K562 (cell line): Measurements from ENCODE around the gene ADGRE1. TPM values are rescaled to one million over a fixed set of nuclear protein-coding genes. Genes with fewer than 3 reads are reported as not detected.

Experiments
- ATAC-seq: fragments of 200-7000 bp; cut with Tn5 transposase; 3 replicates; pipeline ENCODE4 v1.9.1; 2020; ENCODE audit warnings: moderate library complexity
- BruUV-seq: library from RNA; stranded (reverse); fragments of 400-500 nt; replicated peaks from 2 replicates; lab custom pipeline; 2021; lab: Mats Ljungman, UMichigan
- CTCF ChIA-PET: fragments of 300-600 bp; formaldehyde crosslinking; extraction: SDS; loops from one replicate; lab custom pipeline; 2021; ENCODE audit warnings: low intra/inter-chr PET ratio; lab: Yijun Ruan, JAX
- POLR2A ChIA-PET: fragments of 300-600, 350-650 bp; sonication (Branson Sonifier 250); formaldehyde crosslinking; extraction: SDS; loops from one replicate; lab custom pipeline; 2021; ENCODE audit warnings: antibody characterized with exemption, inconsistent platforms; lab: Yijun Ruan, JAX
- DNase-seq, 4 experiments: peaks; one replicate each; pipeline versions ENCODE4 v3.0.0 to v3.0.0-alpha.2; 2011 to 2018; ENCODE audit warnings: low spot score in 3 of 4, mixed read lengths in 3 of 4; ENCODE audit errors: extremely low read depth in 1 of 4
- FAIRE-seq: peaks from 2 replicates; lab custom pipeline; 2011; peaks lifted over from hg19 to GRCh38; lab: Jason Lieb, UNC
- H2AFZ ChIP-seq: 2 replicates; pipeline ENCODE4 v1.6.0; 2011; ENCODE audit warnings: low read depth, low read length, control low read depth, inconsistent platforms
- H3K27ac ChIP-seq: fragments of 200-600 bp; 3 replicates; pipeline ENCODE4 v1.8.0; 2011; ENCODE audit warnings: low read depth, mild to moderate bottlenecking, control low read depth, inconsistent platforms, low read length, moderate library complexity, mixed read lengths; ENCODE audit errors: extremely low read depth
- H3K27me3 ChIP-seq, 2 experiments: fragments of 300-600 bp in 1 of 2; 2 replicates in 1 of 2; 3 replicates in 1 of 2; pipeline versions ENCODE4 v1.6.0 to v1.8.0; 2011; ENCODE audit warnings: inconsistent platforms in 2 of 2, low read length in 2 of 2, mild to moderate bottlenecking in 1 of 2, mixed read lengths in 1 of 2, moderate library complexity in 1 of 2; ENCODE audit not compliant: control insufficient read depth in 2 of 2, insufficient read depth in 2 of 2
- H3K36me3 ChIP-seq: fragments of 300-600 bp; 3 replicates; pipeline ENCODE4 v1.8.0; 2011; ENCODE audit warnings: mild to moderate bottlenecking, low read length, inconsistent platforms; ENCODE audit not compliant: control insufficient read depth, insufficient read depth
- H3K4me1 ChIP-seq, 2 experiments: fragments of 200-600 bp in 1 of 2; replicated peaks in 1 of 2; 2 replicates in 1 of 2; 3 replicates in 1 of 2; pipeline versions ENCODE4 v1.5.1 to v1.8.0; 2011; ENCODE audit warnings: inconsistent platforms in 2 of 2, low read length in 2 of 2, mild to moderate bottlenecking in 1 of 2, mixed read lengths in 1 of 2, moderate library complexity in 1 of 2; ENCODE audit not compliant: control insufficient read depth in 2 of 2, insufficient read depth in 2 of 2
- H3K4me2 ChIP-seq: 2 replicates; pipeline ENCODE4 v1.6.1; 2011; ENCODE audit warnings: low read length, control low read depth, inconsistent platforms, mixed read lengths; ENCODE audit not compliant: insufficient read depth
- H3K4me3 ChIP-seq: fragments of 200-600 bp; sonication (generic), shearing (Covaris generic); 2 replicates; pipeline ENCODE4 v1.5.1; 2016; ENCODE audit warnings: control low read depth, inconsistent platforms
- H3K79me2 ChIP-seq: fragments of 200-600 bp; 3 replicates; pipeline ENCODE4 v1.8.0; 2011; ENCODE audit warnings: low read length, inconsistent platforms; ENCODE audit not compliant: control insufficient read depth, insufficient read depth
- H3K9ac ChIP-seq, 2 experiments: 2 replicates each; pipeline versions ENCODE4 v1.6.0 to v1.6.1; 2011; ENCODE audit warnings: low read depth in 2 of 2, low read length in 2 of 2, control low read depth in 1 of 2, inconsistent platforms in 1 of 2, mild to moderate bottlenecking in 1 of 2, mixed read lengths in 1 of 2; ENCODE audit not compliant: insufficient read depth in 1 of 2
- H3K9me1 ChIP-seq: one replicate; pipeline ENCODE4 v1.6.0; 2011; ENCODE audit warnings: inconsistent platforms, mild to moderate bottlenecking, low read length, moderate library complexity; ENCODE audit not compliant: control insufficient read depth, insufficient read depth
- H3K9me3 ChIP-seq: replicated peaks from 2 replicates; pipeline ENCODE4 v1.5.1; 2011; ENCODE audit warnings: low read depth, low read length, inconsistent platforms; ENCODE audit not compliant: control insufficient read depth, insufficient read depth
- H4K20me1 ChIP-seq: replicated peaks from 2 replicates; pipeline ENCODE4 v1.6.1; 2011; ENCODE audit warnings: low read length, inconsistent platforms, mixed read lengths; ENCODE audit not compliant: control insufficient read depth, insufficient read depth
- BMI1 ChIP-seq: fragments of 150-350 bp; IDR thresholded peaks from 2 replicates; pipeline ENCODE4 v1.6.1; 2014; ENCODE audit warnings: low read length
- ETV1 ChIP-seq: fragments of 450-650 bp; conservative IDR thresholded peaks from 2 replicates; pipeline ENCODE4 v1.6.1; 2016; ENCODE audit warnings: missing genetic modification characterization, control low read depth, low read depth, missing compliant biosample characterization
- KDM1A ChIP-seq, 2 experiments: fragments of 450-650 bp; IDR thresholded peaks; 2 replicates each; pipeline ENCODE4 v1.6.1; 2016; ENCODE audit warnings: mild to moderate bottlenecking in 2 of 2
- THAP12 ChIP-seq: fragments of 250-450 bp; sonication (Bioruptor Pico); IDR thresholded peaks from 2 replicates; pipeline ENCODE4 v1.9.0; 2021; ENCODE audit warnings: mild to moderate bottlenecking, inconsistent platforms
- ZNF316 ChIP-seq: fragments of 450-650 bp; IDR thresholded peaks from 2 replicates; pipeline ENCODE4 v1.6.1; 2016
- ZNF75A ChIP-seq: fragments of 450-650 bp; formaldehyde crosslinking; IDR thresholded peaks from 2 replicates; pipeline ENCODE4 v1.4.0; 2020; ENCODE audit warnings: mild to moderate bottlenecking
- WGBS: fragments of 100-300 bp; shearing (Covaris generic); methylation state at CpG from one replicate; pipeline ENCODE4 v1.1.6; 2016; ENCODE audit warnings: low coverage, mixed read lengths; ENCODE audit not compliant: insufficient coverage; ENCODE audit errors: missing lambda C conversion rate; 5-methylcytosine and 5-hydroxymethylcytosine counted together
- in situ Hi-C: fragments of 300-500 bp; cut with MboI; formaldehyde crosslinking; loops from 4 replicates; pipeline ENCODE4 v1.15.0; 2018; ENCODE audit warnings: inconsistent platforms, mixed read lengths
- intact Hi-C: fragments of 100-400 bp; cut with micrococcal nuclease; formaldehyde crosslinking; loops from 2 replicates; pipeline ENCODE4 v1.14.2; 2022
- polyA plus RNA-seq, 8 experiments: library from polyadenylated mRNA; depleted of rRNA in 4 of 8; stranded (reverse) in 5 of 8; unstranded in 3 of 8; fragments of >200 nt; fragmentation: Nextera tagmentation in 2 of 8; fragmentation: Illumina TruSeq in 1 of 8; extraction: Ambion mirVana in 2 of 8; extraction: Trizol in 1 of 8; gene quantifications; 2 replicates each; pipeline versions ENCODE4 v1.2.1 to v1.2.3, GENCODE V29; 2011 to 2014; ENCODE audit warnings: inconsistent platforms in 1 of 8, missing spikeins in 1 of 8
- total RNA-seq, 7 experiments: library from RNA; depleted of rRNA in 6 of 7; stranded (reverse); fragments of >200 nt in 6 of 7; fragmentation: Illumina TruSeq in 2 of 7; extraction: Trizol in 2 of 7; gene quantifications; 2 replicates each; pipeline versions ENCODE4 v1.2.1 to v1.2.3, GENCODE V29; 2011 to 2021; ENCODE audit warnings: low replicate concordance in 1 of 7

ADGRE1 gene
- total and polyA plus RNA-seq, 9 of the 15 experiments (the other 6 are each of a cell fraction or from before 2014, with no cell fraction given), result 0.09 to 0.49 (median 0.25) TPM; not detected in 1

DNA sequence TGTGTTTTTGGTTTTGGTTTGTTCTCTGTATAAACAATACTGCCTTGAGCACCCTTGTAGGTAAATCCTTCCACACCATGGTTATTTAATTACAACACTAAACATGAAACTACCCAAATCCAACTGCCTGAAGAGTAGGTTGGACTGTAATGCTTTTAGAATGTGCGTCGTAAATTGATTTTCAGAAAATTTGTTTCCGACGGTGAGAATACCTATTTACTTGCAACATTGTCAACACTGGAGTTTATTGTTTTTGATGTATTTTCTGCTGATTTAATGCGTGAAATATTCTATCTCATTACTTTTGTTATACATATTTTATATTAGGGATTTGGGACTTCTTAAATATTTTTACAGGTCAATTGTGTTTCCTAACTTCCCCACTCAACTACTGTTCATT lies 48.2 kb downstream of the ADGRE1 start (continued):
- TF ChIP-seq ETV1, result no peak
- no peak for TF ChIP-seq BMI1
- TF ChIP-seq KDM1A (IDR thresholded peaks at IDR 0.05), result 0 out of 4 replicates have a peak, but pooled peaks of 1 of the 2 experiments have one; percentile 31

DNA sequence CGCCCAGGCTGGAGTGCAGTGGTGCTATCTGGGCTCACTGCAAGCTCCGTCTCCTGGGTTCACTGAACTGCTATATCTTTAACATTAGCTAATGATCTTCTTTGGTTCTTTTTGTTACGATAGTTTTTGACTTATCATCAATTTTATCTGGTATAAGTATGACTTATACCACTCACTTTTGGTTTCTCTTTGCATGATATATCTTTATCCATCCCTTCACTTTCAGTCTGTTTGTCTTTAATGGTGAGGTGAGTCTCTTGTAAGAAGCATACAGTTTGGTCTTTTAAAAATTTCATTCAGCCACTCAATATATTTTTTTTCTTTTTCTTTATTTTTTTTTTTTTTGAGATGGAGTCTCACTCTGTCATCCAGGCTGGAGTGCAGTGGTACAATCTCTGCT lies 58.4 kb downstream of the ADGRE1 start:
- in situ Hi-C loops (no loop called here), intact Hi-C loops (no loop called here)
- TF ChIP-seq ZNF75A (CRISPR knock-in tag) (no peak), ZNF316 (peak; percentile 29; the same call in 1 of the 2 replicates), THAP12 (no peak)
- ATAC-seq (no peak), DNase-seq (no peak), FAIRE-seq (no peak)
- CTCF ChIA-PET, result no interaction called here
- H3K36me3 ChIP-seq, result no peaks in the 10 kb centered on the region
- H3K9me1 ChIP-seq, result no peaks in the 10 kb centered on the region
- no peak overlapping the region for H2AFZ ChIP-seq
- no peak overlapping the region for H3K9ac ChIP-seq
- H3K79me2 ChIP-seq, result no peaks in the 10 kb centered on the region
- H3K4me2 ChIP-seq, result no peak overlapping the region
- no TSS peak for BruUV-seq
- H3K27ac ChIP-seq, result no peak overlapping the region
- POLR2A ChIA-PET, result no interaction called here
- no peaks in the 10 kb centered on the region for H4K20me1 ChIP-seq
- WGBS, result 0% methylated on average over 3 of the region's 3 CpGs
- no peaks in the 10 kb centered on the region for H3K9me3 ChIP-seq
- peaks cover 0 to 7% of the 10 kb centered on the region in 2 experiments; a peak in 1 of 5 replicates for H3K27me3 ChIP-seq
- H3K4me1 ChIP-seq, result no peaks in the 10 kb centered on the region
- no peak overlapping the region for H3K4me3 ChIP-seq
